Activated naive CD8-positive, alpha-beta T cell (primary cell): ENCODE results near the gene SLC26A1.
"Not testable (repeated sequence)": the region's sequence is repeated elsewhere in the genome, so short reads cannot be mapped to it uniquely, and the experiment has no call there.

Source experiments
- H3K27ac Mint-ChIP-seq: one replicate; pipeline ENCODE4 v1.8.0; 2021; ENCODE audit warnings: mixed read lengths
- H3K27me3 Mint-ChIP-seq: one replicate; pipeline ENCODE4 v1.8.0; 2021; ENCODE audit warnings: mixed read lengths
- H3K36me3 Mint-ChIP-seq: one replicate; pipeline ENCODE4 v1.8.0; 2021; ENCODE audit warnings: mixed read lengths
- H3K4me1 Mint-ChIP-seq: one replicate; pipeline ENCODE4 v1.8.0; 2021; ENCODE audit warnings: low read depth, mixed read lengths
- H3K4me3 Mint-ChIP-seq: one replicate; pipeline ENCODE4 v1.8.0; 2021; ENCODE audit warnings: mild to moderate bottlenecking, mixed read lengths
- H3K9me3 Mint-ChIP-seq: one replicate; pipeline ENCODE4 v1.8.0; 2021; ENCODE audit warnings: low read depth, mixed read lengths

SLC26A1 gene

DNA sequence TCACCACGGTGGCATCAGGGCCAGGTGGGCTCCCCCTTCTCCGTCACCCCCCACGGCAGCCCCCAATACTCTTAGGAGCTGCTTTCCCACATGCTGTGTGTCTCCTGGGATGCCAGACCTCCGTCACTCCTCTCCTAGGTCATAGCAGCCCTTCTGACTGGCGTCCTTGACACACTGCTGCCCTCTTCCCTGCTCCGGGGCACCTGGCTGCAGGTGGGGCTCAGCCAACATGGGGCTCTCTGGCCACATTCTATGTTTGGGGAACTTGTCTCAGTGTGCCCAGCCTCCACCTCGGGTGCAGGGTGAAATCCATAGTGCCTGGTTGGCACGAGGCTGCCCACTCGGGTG lies 47.1 kb downstream of the SLC26A1 start:
- H3K27me3 Mint-ChIP-seq, result no peaks in the 10 kb centered on the region
- no peaks in the 10 kb centered on the region for H3K9me3 Mint-ChIP-seq
- H3K4me1 Mint-ChIP-seq, result no peaks in the 10 kb centered on the region
- H3K36me3 Mint-ChIP-seq, result no peaks in the 10 kb centered on the region
- H3K27ac Mint-ChIP-seq, result no peak overlapping the region
- no peak overlapping the region for H3K4me3 Mint-ChIP-seq

- H3K4me1 Mint-ChIP-seq, result no peaks in the 10 kb centered on the region
- no peaks in the 10 kb centered on the region for H3K36me3 Mint-ChIP-seq
- no peaks in the 10 kb centered on the region for H3K27me3 Mint-ChIP-seq
- H3K4me3 Mint-ChIP-seq, result no peak overlapping the region
- no peak overlapping the region for H3K27ac Mint-ChIP-seq
- no peaks in the 10 kb centered on the region for H3K9me3 Mint-ChIP-seq
These were observed 47.7 kb downstream of the SLC26A1 start for GRCh38 chr4:945274-946102.

DNA sequence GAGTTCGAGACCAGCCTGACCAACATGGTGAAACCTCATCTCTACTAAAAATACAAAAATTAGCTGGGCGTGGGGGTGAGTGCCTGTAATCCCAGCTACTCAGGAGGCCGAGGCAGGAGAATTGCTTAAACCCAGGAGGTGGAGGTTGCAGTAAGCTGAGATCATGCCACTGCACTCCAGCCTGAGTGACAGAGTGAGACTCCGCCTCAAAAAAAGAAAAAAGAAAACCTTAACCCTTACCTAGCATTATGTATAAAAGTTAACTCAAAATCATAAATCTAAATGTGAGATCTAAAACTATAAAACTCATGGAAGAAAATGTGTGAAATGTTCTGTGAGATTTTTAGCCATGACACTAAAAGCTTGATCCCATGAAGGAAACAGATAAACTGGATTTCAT lies 53.7 kb downstream of the SLC26A1 start:
- not testable (repeated sequence) for H3K27ac Mint-ChIP-seq, H3K27me3 Mint-ChIP-seq, H3K36me3 Mint-ChIP-seq, H3K9me3 Mint-ChIP-seq, H3K4me1 Mint-ChIP-seq, H3K4me3 Mint-ChIP-seq
